K562 (cell line): ENCODE results near the gene CELSR2. TPM values are rescaled to one million over a fixed set of nuclear protein-coding genes. Genes with fewer than 3 reads are reported as not detected.
A peak's percentile ranks its signal among the peaks of the same experiment; 100 is the strongest.

Experiments
- DPF2 ChIP-seq: fragments of 450-650 bp; IDR thresholded peaks from 2 replicates; pipeline ENCODE4 v1.6.1; 2016
- ESRRA ChIP-seq: fragments of 450-650 bp; IDR thresholded peaks from 2 replicates; pipeline ENCODE4 v1.6.1; 2014; ENCODE audit warnings: low read depth, mild to moderate bottlenecking, moderate library complexity, borderline replicate concordance
- ETV6 ChIP-seq, 3 experiments: fragments of 150-350 bp in 1 of 3; sonication (generic) in 1 of 3; formaldehyde crosslinking in 1 of 3; IDR thresholded peaks; 2 replicates each; pipeline versions ENCODE4 v1.6.1 to v1.8.0; 2014 to 2022; ENCODE audit warnings: borderline replicate concordance in 2 of 3, low read depth in 2 of 3, antibody characterized with exemption in 1 of 3, low read length in 1 of 3, mild to moderate bottlenecking in 1 of 3, missing genetic modification reagents in 1 of 3
- FIP1L1 ChIP-seq: fragments of 200-400 bp; formaldehyde crosslinking; IDR thresholded peaks from 2 replicates; pipeline ENCODE4 v1.6.1; 2018; ENCODE audit warnings: mild to moderate bottlenecking, low read depth, low read length; ENCODE audit not compliant: poor library complexity, severe bottlenecking
- MBD2 ChIP-seq: sonication (generic); IDR thresholded peaks from 2 replicates; pipeline ENCODE4 v1.6.1; 2016; ENCODE audit warnings: low read depth, borderline replicate concordance
- OTX1 ChIP-seq: fragments of 450-650 bp; formaldehyde crosslinking; IDR thresholded peaks from 2 replicates; pipeline ENCODE4 v1.4.0; 2022; ENCODE audit warnings: mild to moderate bottlenecking
- RBFOX2 ChIP-seq: fragments of 200-400 bp; formaldehyde crosslinking; IDR thresholded peaks from 2 replicates; pipeline ENCODE4 v1.6.1; 2017; ENCODE audit warnings: low read depth, mild to moderate bottlenecking, low read length, moderate library complexity
- STAT6 ChIP-seq: sonication (generic); formaldehyde crosslinking; IDR thresholded peaks from 2 replicates; pipeline ENCODE4 v1.8.1; 2023; ENCODE audit warnings: mild to moderate bottlenecking, missing genetic modification reagents
- TARDBP ChIP-seq: fragments of 450-650 bp; IDR thresholded peaks from 2 replicates; pipeline ENCODE4 v1.6.1; 2016
- TSC22D4 ChIP-seq: fragments of 450-650 bp; IDR thresholded peaks from 2 replicates; pipeline ENCODE4 v1.6.1; 2016; ENCODE audit warnings: missing genetic modification characterization, missing biosample characterization, control low read depth
- polyA plus RNA-seq, 8 experiments: library from polyadenylated mRNA; depleted of rRNA in 4 of 8; stranded (reverse) in 5 of 8; unstranded in 3 of 8; fragments of >200 nt; fragmentation: Nextera tagmentation in 2 of 8; fragmentation: Illumina TruSeq in 1 of 8; extraction: Ambion mirVana in 2 of 8; extraction: Trizol in 1 of 8; gene quantifications; 2 replicates each; pipeline versions ENCODE4 v1.2.1 to v1.2.3, GENCODE V29; 2011 to 2014; ENCODE audit warnings: inconsistent platforms in 1 of 8, missing spikeins in 1 of 8
- total RNA-seq, 7 experiments: library from RNA; depleted of rRNA in 6 of 7; stranded (reverse); fragments of >200 nt in 6 of 7; fragmentation: Illumina TruSeq in 2 of 7; extraction: Trizol in 2 of 7; gene quantifications; 2 replicates each; pipeline versions ENCODE4 v1.2.1 to v1.2.3, GENCODE V29; 2011 to 2021; ENCODE audit warnings: low replicate concordance in 1 of 7
- TF ChIP-seq, protein P1 (sequence below), 3 experiments: fragments of 200-800 bp in 1 of 3; sonication (Bioruptor generic) in 1 of 3; sonication (generic) in 1 of 3; formaldehyde crosslinking in 1 of 3; IDR thresholded peaks; 2 replicates each; pipeline versions ENCODE4 v1.6.1 to v1.8.0; 2016 to 2022; ENCODE audit warnings: mild to moderate bottlenecking in 2 of 3, missing compliant biosample characterization in 2 of 3, missing genetic modification characterization in 2 of 3, missing genetic modification reagents in 1 of 3
- TF ChIP-seq, protein P2 (sequence below): fragments of 450-650 bp; IDR thresholded peaks from 2 replicates; pipeline ENCODE4 v1.6.1; 2016; ENCODE audit warnings: antibody characterized with exemption
- TF ChIP-seq, protein P3 (sequence below): sonication (generic); formaldehyde crosslinking; IDR thresholded peaks from 2 replicates; pipeline ENCODE4 v1.8.0; 2023; ENCODE audit warnings: missing genetic modification reagents, mild to moderate bottlenecking, borderline replicate concordance
- TF ChIP-seq, protein P4 (sequence below), 2 experiments: fragments of 450-650 bp; IDR thresholded peaks; 2 replicates each; pipeline ENCODE4 v1.6.1; 2016

Gene CELSR2
- total and polyA plus RNA-seq, 9 of the 15 experiments (the other 6 are each of a cell fraction or from before 2014, with no cell fraction given) = 0.31 to 21.9 (median 4.2) TPM

- TF ChIP-seq, protein P1, sequence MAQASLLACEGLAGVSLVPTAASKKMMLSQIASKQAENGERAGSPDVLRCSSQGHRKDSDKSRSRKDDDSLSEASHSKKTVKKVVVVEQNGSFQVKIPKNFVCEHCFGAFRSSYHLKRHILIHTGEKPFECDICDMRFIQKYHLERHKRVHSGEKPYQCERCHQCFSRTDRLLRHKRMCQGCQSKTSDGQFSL (CRISPR knock-in tag; IDR thresholded peaks at IDR 0.05) = peak; percentile 15; the same call in 1 of the 2 replicates
- TF ChIP-seq, protein P1 (tag; IDR thresholded peaks at IDR 0.05) = no peak
- TF ChIP-seq STAT6 (CRISPR knock-in tag) (no peak), FIP1L1 (no peak), ESRRA (no peak), DPF2 (no peak), OTX1 (CRISPR knock-in tag) (no peak), TSC22D4 (tag) (no peak), RBFOX2 (peak; percentile 29; the same call in 1 of the 2 replicates), TARDBP (no peak), ETV6 (IDR thresholded peaks at IDR 0.05; ENCODE audit: borderline replicate concordance in 1 of 2, low read depth in 2 of 2, low read length in 1 of 2) (no peak), ETV6 (CRISPR knock-in tag; IDR thresholded peaks at IDR 0.05; ENCODE audit: borderline replicate concordance) (no peak), MBD2 (no peak)
- TF ChIP-seq, protein P2, sequence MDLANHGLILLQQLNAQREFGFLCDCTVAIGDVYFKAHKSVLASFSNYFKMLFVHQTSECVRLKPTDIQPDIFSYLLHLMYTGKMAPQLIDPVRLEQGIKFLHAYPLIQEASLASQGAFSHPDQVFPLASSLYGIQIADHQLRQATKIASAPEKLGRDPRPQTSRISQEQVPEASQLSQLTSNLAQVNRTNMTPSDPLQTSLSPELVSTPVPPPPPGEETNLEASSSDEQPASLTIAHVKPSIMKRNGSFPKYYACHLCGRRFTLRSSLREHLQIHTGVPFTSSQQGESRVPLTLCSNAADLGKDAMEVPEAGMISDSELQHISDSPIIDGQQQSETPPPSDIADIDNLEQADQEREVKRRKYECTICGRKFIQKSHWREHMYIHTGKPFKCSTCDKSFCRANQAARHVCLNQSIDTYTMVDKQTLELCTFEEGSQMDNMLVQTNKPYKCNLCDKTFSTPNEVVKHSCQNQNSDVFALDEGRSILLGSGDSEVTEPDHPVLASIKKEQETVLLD = 0 out of 2 replicates have a peak, but pooled peaks have one; percentile 12
- TF ChIP-seq, protein P3, sequence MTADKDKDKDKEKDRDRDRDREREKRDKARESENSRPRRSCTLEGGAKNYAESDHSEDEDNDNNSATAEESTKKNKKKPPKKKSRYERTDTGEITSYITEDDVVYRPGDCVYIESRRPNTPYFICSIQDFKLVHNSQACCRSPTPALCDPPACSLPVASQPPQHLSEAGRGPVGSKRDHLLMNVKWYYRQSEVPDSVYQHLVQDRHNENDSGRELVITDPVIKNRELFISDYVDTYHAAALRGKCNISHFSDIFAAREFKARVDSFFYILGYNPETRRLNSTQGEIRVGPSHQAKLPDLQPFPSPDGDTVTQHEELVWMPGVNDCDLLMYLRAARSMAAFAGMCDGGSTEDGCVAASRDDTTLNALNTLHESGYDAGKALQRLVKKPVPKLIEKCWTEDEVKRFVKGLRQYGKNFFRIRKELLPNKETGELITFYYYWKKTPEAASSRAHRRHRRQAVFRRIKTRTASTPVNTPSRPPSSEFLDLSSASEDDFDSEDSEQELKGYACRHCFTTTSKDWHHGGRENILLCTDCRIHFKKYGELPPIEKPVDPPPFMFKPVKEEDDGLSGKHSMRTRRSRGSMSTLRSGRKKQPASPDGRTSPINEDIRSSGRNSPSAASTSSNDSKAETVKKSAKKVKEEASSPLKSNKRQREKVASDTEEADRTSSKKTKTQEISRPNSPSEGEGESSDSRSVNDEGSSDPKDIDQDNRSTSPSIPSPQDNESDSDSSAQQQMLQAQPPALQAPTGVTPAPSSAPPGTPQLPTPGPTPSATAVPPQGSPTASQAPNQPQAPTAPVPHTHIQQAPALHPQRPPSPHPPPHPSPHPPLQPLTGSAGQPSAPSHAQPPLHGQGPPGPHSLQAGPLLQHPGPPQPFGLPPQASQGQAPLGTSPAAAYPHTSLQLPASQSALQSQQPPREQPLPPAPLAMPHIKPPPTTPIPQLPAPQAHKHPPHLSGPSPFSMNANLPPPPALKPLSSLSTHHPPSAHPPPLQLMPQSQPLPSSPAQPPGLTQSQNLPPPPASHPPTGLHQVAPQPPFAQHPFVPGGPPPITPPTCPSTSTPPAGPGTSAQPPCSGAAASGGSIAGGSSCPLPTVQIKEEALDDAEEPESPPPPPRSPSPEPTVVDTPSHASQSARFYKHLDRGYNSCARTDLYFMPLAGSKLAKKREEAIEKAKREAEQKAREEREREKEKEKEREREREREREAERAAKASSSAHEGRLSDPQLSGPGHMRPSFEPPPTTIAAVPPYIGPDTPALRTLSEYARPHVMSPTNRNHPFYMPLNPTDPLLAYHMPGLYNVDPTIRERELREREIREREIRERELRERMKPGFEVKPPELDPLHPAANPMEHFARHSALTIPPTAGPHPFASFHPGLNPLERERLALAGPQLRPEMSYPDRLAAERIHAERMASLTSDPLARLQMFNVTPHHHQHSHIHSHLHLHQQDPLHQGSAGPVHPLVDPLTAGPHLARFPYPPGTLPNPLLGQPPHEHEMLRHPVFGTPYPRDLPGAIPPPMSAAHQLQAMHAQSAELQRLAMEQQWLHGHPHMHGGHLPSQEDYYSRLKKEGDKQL = 0 out of 2 replicates have a peak, but pooled peaks have one; percentile 57
- TF ChIP-seq, protein P4, sequence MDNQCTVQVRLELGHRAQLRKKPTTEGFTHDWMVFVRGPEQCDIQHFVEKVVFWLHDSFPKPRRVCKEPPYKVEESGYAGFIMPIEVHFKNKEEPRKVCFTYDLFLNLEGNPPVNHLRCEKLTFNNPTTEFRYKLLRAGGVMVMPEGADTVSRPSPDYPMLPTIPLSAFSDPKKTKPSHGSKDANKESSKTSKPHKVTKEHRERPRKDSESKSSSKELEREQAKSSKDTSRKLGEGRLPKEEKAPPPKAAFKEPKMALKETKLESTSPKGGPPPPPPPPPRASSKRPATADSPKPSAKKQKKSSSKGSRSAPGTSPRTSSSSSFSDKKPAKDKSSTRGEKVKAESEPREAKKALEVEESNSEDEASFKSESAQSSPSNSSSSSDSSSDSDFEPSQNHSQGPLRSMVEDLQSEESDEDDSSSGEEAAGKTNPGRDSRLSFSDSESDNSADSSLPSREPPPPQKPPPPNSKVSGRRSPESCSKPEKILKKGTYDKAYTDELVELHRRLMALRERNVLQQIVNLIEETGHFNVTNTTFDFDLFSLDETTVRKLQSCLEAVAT (IDR thresholded peaks at IDR 0.05) = 0 out of 4 replicates have a peak, but pooled peaks of 1 of the 2 experiments have one; percentile 16
Measured at GRCh38 chr1:109255097-109255651, 5.8 kb downstream of the CELSR2 start (continued).
